ENCODE data around the gene KIAA1328. TPM values are rescaled to one million over a fixed set of nuclear protein-coding genes. Genes with fewer than 3 reads are reported as not detected.
"Not testable (repeated sequence)": the region's sequence is repeated elsewhere in the genome, so short reads cannot be mapped to it uniquely, and the experiment has no call there.

The KIAA1328 gene
- total RNA-seq, 3 donors from 2014 or later, result 17.4 to 36.1 (median 25.6) TPM

GRCh38 chr18:37162551-37162950 is 333.6 kb downstream of the KIAA1328 start:
- Histone ChIP-seq H3K4me1 (no peaks in the 10 kb centered on the region), H3K36me3 (no peaks in the 10 kb centered on the region), H3K4me3 (no peak overlapping the region), H3K9me3 (no peaks in the 10 kb centered on the region), H3K27ac (no peak overlapping the region), H3K27me3 (no peaks in the 10 kb centered on the region)
- intact Hi-C loops (cut with DNase I; ENCODE audit: low total_unique reads), result no loop called here
- TF ChIP-seq CTCF (IDR thresholded peaks at IDR 0.05) (no peak), POLR2A (IDR thresholded peaks at IDR 0.05) (no peak), POLR2AphosphoS5 (IDR thresholded peaks at IDR 0.05) (no peak)
- no peak for DNase-seq (ENCODE audit: low spot score in 2 of 2)

DNA sequence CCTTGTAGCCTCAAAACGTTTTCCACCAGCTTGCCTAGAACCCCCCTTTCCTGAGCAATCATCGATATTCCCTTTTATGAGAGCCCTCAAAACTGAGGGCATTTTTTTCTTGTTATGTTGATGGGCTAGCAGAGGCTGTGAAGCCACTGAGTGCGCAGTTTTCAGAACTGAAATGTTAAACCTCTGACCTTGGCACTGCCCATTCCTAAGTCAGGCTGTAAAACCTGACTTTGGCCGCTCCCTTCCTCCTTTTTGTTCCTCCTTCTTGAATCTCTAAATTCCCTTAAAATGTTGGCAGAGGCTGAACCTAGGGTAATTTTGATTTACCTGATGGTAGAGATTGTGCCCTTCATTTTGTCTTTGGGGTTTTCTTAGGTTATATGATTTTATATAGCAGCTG is 334.2 kb downstream of the KIAA1328 start:
- Histone ChIP-seq H3K27me3 (no peaks in the 10 kb centered on the region), H3K4me3 (no peak overlapping the region), H3K4me1 (no peaks in the 10 kb centered on the region), H3K27ac (no peak overlapping the region), H3K36me3 (no peaks in the 10 kb centered on the region), H3K9me3 (no peaks in the 10 kb centered on the region)
- no peak for TF ChIP-seq CTCF (IDR thresholded peaks at IDR 0.05)
- no peak for TF ChIP-seq POLR2A (IDR thresholded peaks at IDR 0.05)
- TF ChIP-seq POLR2AphosphoS5 (IDR thresholded peaks at IDR 0.05), result no peak
- intact Hi-C loops (cut with DNase I; ENCODE audit: low total_unique reads), result no loop called here
- DNase-seq (ENCODE audit: low spot score in 2 of 2), result no peak

DNA sequence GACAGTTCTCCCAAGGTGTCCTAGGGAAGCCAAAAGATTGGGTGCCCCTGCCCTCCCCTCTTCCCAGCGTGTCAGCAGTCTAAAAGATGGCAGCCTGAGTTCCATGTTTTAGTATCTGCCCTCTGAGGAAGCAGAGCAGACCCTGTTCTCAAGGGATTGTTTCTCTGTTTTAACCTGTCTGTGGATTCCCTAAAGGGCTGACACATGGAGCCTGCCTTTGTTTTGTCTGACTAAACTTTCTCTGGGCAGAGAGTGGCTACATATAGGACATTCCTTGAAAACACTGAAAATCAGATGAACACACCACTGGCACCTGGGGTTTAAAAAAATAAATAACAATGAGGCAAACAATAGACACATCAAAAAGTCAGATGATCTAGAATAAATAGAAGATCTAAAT is 337.6 kb downstream of the KIAA1328 start:
- no peaks in the 10 kb centered on the region for H3K9me3 ChIP-seq
- H3K4me3 ChIP-seq, result no peak overlapping the region
- H3K36me3 ChIP-seq, result no peaks in the 10 kb centered on the region
- intact Hi-C loops (cut with DNase I; ENCODE audit: low total_unique reads), result no loop called here
- no peak overlapping the region for H3K27ac ChIP-seq
- H3K27me3 ChIP-seq, result no peaks in the 10 kb centered on the region
- no peak for DNase-seq (ENCODE audit: low spot score in 2 of 2)
- TF ChIP-seq CTCF (IDR thresholded peaks at IDR 0.05) (no peak), POLR2A (IDR thresholded peaks at IDR 0.05) (no peak), POLR2AphosphoS5 (IDR thresholded peaks at IDR 0.05) (no peak)
- H3K4me1 ChIP-seq, result no peaks in the 10 kb centered on the region

DNA sequence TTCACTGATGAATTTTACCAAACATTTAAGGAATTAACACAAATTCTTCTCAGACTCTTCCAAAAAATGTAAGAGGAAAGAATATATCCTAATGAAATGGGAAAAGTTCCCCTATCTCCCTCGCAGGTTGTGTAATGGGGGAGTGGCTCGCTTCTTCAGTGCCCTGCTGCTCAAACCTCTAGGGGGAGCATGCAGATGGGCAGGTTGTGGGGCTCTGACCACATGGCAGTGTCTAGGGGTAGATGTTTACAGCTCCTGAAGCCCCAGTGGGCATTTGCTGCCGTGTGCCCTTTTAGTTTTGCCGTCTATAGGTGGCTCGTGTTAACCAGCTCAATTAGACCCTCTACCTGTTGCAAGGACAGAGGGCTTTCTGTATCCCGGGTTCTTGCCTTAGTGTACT is 338.0 kb downstream of the KIAA1328 start:
- DNase-seq (ENCODE audit: low spot score in 2 of 2); H3K9me3 ChIP-seq; H3K36me3 ChIP-seq; H3K27ac ChIP-seq; H3K4me1 ChIP-seq; intact Hi-C loops (cut with DNase I; ENCODE audit: low total_unique reads); H3K27me3 ChIP-seq; H3K4me3 ChIP-seq: not testable (repeated sequence)

DNA sequence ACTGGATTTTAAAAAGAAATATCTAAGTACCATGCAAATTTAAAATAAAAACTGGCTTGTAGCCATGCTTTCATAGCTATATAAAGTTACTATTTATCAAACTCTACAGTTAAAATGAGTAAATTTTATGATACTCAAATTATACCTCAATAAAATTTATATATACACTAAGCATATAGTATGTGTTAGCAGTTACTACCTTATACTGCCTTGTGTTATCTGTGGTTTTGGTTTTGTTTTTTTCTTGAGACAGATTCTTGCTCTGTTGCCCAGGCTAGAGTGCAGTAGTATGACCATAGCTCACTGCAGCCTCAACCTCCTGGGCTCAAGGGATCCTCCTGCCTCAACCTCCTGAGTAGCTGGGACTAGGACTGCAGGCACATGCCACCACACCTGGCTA is 342.1 kb downstream of the KIAA1328 start:
- Histone ChIP-seq H3K4me1 (no peaks in the 10 kb centered on the region), H3K9me3 (no peaks in the 10 kb centered on the region), H3K4me3 (no peak overlapping the region), H3K27ac (no peak overlapping the region), H3K27me3 (no peaks in the 10 kb centered on the region), H3K36me3 (no peaks in the 10 kb centered on the region)
- intact Hi-C loops (cut with DNase I; ENCODE audit: low total_unique reads), result no loop called here
- DNase-seq (ENCODE audit: low spot score in 2 of 2), result no peak
- TF ChIP-seq POLR2AphosphoS5 (IDR thresholded peaks at IDR 0.05), result no peak
- TF ChIP-seq POLR2A (IDR thresholded peaks at IDR 0.05), result no peak
- TF ChIP-seq CTCF (IDR thresholded peaks at IDR 0.05), result no peak

GRCh38 chr18:37173384-37173783 is 344.5 kb downstream of the KIAA1328 start:
- Histone ChIP-seq H3K4me1 (no peaks in the 10 kb centered on the region), H3K27ac (no peak overlapping the region), H3K36me3 (no peaks in the 10 kb centered on the region), H3K4me3 (no peak overlapping the region), H3K9me3 (no peaks in the 10 kb centered on the region), H3K27me3 (no peaks in the 10 kb centered on the region)
- intact Hi-C loops (cut with DNase I; ENCODE audit: low total_unique reads), result no loop called here
- no peak for DNase-seq (ENCODE audit: low spot score in 2 of 2)
- TF ChIP-seq POLR2A (IDR thresholded peaks at IDR 0.05) (no peak), CTCF (IDR thresholded peaks at IDR 0.05) (no peak), POLR2AphosphoS5 (IDR thresholded peaks at IDR 0.05) (no peak)
